ENCODE results near the gene UTY. TPM values are rescaled to one million over a fixed set of nuclear protein-coding genes. Genes with fewer than 3 reads are reported as not detected.

UTY gene
- total and polyA plus RNA-seq, 2 of the 8 experiments (the other 6 are each of a cell fraction or from before 2014, with no cell fraction given): 7.2 to 20.4 TPM

DNA sequence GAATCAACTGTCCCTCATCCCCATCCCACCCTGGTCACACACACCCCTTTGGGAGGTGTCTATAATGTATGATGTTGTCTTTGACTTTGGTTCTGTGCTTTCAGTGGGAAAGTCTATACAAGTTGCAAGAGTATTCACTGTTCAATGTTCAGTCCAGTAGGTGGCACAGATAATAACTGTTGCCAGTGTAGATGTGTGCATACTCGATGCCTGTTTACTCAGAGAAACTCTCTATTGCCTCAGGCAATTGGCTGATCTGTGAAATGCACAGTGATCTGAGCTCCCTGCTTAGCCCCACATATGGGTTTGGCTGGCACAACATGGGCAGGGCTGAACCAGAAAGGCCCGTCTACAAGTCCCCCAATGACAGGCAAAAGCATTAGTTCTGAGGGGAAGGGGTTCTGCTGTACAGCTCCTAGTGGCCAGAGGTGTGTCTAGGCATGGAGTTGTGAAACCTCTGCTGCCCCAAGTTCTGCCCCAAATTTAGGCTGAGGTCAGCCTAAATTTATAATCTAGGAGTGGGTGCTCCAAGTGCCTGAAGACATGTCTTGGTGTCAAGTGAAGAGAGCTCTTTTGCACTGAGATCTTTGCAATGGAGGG lies 252.4 kb downstream of the UTY start (continued):
- TF ChIP-seq FOSL1 (IDR thresholded peaks at IDR 0.05; ENCODE audit: insufficient read depth, low read depth, low read length) (no peak), TAF7 (optimal IDR thresholded peaks at IDR 0.05; ENCODE audit: borderline replicate concordance, low read depth, low read length) (no peak), CHD2 (IDR thresholded peaks at IDR 0.05; ENCODE audit: low read length) (no peak), BRCA1 (IDR thresholded peaks at IDR 0.05; ENCODE audit: low read depth, low read length) (no peak), RBBP5 (IDR thresholded peaks at IDR 0.05; ENCODE audit: borderline replicate concordance, low read depth, low read length) (no peak)

Data from H1 (cell line).